Measurements from ENCODE around the gene HES1. TPM values are rescaled to one million over a fixed set of nuclear protein-coding genes. Genes with fewer than 3 reads are reported as not detected.

Gene HES1
- total RNA-seq, 1 donor from 2014 or later: 99.9 TPM

GRCh38 chr3:194138732-194139070, 2.8 kb downstream of the HES1 start:
- H3K9me3 Mint-ChIP-seq: no peaks in the 10 kb centered on the region
- no peaks in the 10 kb centered on the region for H3K27me3 Mint-ChIP-seq (ENCODE audit: low read depth)
- H3K4me3 Mint-ChIP-seq: peak overlapping the region; percentile 90
- H3K36me3 Mint-ChIP-seq: peaks cover 7% of the 10 kb centered on the region
- DNase-seq (ENCODE audit: low spot score in 2 of 2, unreplicated experiment in 2 of 2): no peak
- no peak for TF ChIP-seq CTCF (IDR thresholded peaks at IDR 0.05; ENCODE audit: unreplicated experiment)
- H3K27ac Mint-ChIP-seq: peak overlapping the region; percentile 90
- peaks cover 42% of the 10 kb centered on the region for H3K4me1 Mint-ChIP-seq

- no peak for TF ChIP-seq CTCF (IDR thresholded peaks at IDR 0.05; ENCODE audit: unreplicated experiment)
- peak overlapping the region; percentile 90 for H3K27ac Mint-ChIP-seq
- no peaks in the 10 kb centered on the region for H3K27me3 Mint-ChIP-seq (ENCODE audit: low read depth)
- no peaks in the 10 kb centered on the region for H3K9me3 Mint-ChIP-seq
- H3K36me3 Mint-ChIP-seq: peaks cover 7% of the 10 kb centered on the region
- H3K4me3 Mint-ChIP-seq: peak overlapping the region; percentile 90
- H3K4me1 Mint-ChIP-seq: peaks cover 45% of the 10 kb centered on the region
- peak; percentile 38 to 49 for DNase-seq (ENCODE audit: low spot score in 2 of 2, unreplicated experiment in 2 of 2)
These were observed 3.3 kb downstream of the HES1 start for GRCh38 chr3:194139071-194139813.

GRCh38 chr3:194139814-194140391, 4.0 kb downstream of the HES1 start:
- no peak for TF ChIP-seq CTCF (IDR thresholded peaks at IDR 0.05; ENCODE audit: unreplicated experiment)
- no peaks in the 10 kb centered on the region for H3K9me3 Mint-ChIP-seq
- peaks cover 50% of the 10 kb centered on the region for H3K4me1 Mint-ChIP-seq
- peak overlapping the region; percentile 90 for H3K4me3 Mint-ChIP-seq
- no peak for DNase-seq (ENCODE audit: low spot score in 2 of 2, unreplicated experiment in 2 of 2)
- H3K27ac Mint-ChIP-seq: peak overlapping the region; percentile 90
- H3K27me3 Mint-ChIP-seq (ENCODE audit: low read depth): no peaks in the 10 kb centered on the region
- H3K36me3 Mint-ChIP-seq: peaks cover 7% of the 10 kb centered on the region

- H3K36me3 Mint-ChIP-seq: peaks cover 7% of the 10 kb centered on the region
- H3K27me3 Mint-ChIP-seq (ENCODE audit: low read depth): no peaks in the 10 kb centered on the region
- DNase-seq (ENCODE audit: low spot score in 2 of 2, unreplicated experiment in 2 of 2): peak; percentile 50 to 74
- no peaks in the 10 kb centered on the region for H3K9me3 Mint-ChIP-seq
- H3K27ac Mint-ChIP-seq: peak overlapping the region; percentile 90
- TF ChIP-seq CTCF (IDR thresholded peaks at IDR 0.05; ENCODE audit: unreplicated experiment): no peak
- peak overlapping the region; percentile 90 for H3K4me3 Mint-ChIP-seq
- H3K4me1 Mint-ChIP-seq: peaks cover 53% of the 10 kb centered on the region
These were observed 4.8 kb downstream of the HES1 start for GRCh38 chr3:194140520-194141414.

- TF ChIP-seq CTCF (IDR thresholded peaks at IDR 0.05; ENCODE audit: unreplicated experiment): no peak
- H3K4me3 Mint-ChIP-seq: peak overlapping the region; percentile 5
- no peaks in the 10 kb centered on the region for H3K9me3 Mint-ChIP-seq
- peaks cover 53% of the 10 kb centered on the region for H3K4me1 Mint-ChIP-seq
- peaks cover 7% of the 10 kb centered on the region for H3K36me3 Mint-ChIP-seq
- no peaks in the 10 kb centered on the region for H3K27me3 Mint-ChIP-seq (ENCODE audit: low read depth)
- peak; percentile 87 to 92 for DNase-seq (ENCODE audit: low spot score in 2 of 2, unreplicated experiment in 2 of 2)
- H3K27ac Mint-ChIP-seq: peak overlapping the region; percentile 93
These were observed 5.6 kb downstream of the HES1 start for GRCh38 chr3:194141415-194142155.
